ENCODE results near the gene CMKLR1. TPM values are rescaled to one million over a fixed set of nuclear protein-coding genes. Genes with fewer than 3 reads are reported as not detected.

CMKLR1 gene
- total RNA-seq, 2 donors from 2014 or later: not detected

- H3K27me3 ChIP-seq (ENCODE audit: control insufficient read depth, insufficient read depth, low read length, poor library complexity, severe bottlenecking): no peaks in the 10 kb centered on the region
- H3K9me3 ChIP-seq (ENCODE audit: control insufficient read depth, low read length): peaks cover 34% of the 10 kb centered on the region
- WGBS, 2 experiments (ENCODE audit: insufficient coverage in 1 of 2, insufficient read length in 1 of 2): 93% methylated on average over 1 to 3 of the region's 4 CpGs
- DNase-seq: no peak
- Mint-ChIP-seq H3K4me1 (peaks cover 10% of the 10 kb centered on the region), H3K4me3 (no peak overlapping the region), H3K36me3 (ENCODE audit: low read depth) (no peaks in the 10 kb centered on the region), H3K27me3 (ENCODE audit: insufficient read depth) (peaks cover 4% of the 10 kb centered on the region), H3K9me3 (peaks cover 31% of the 10 kb centered on the region), H3K27ac (no peak overlapping the region)
- H3K4me1 ChIP-seq (ENCODE audit: control insufficient read depth, insufficient read depth, low read length): no peaks in the 10 kb centered on the region
- no peak overlapping the region for H3K4me3 ChIP-seq (ENCODE audit: low read length)
- no peak for TF ChIP-seq CTCF (conservative IDR thresholded peaks at IDR 0.05)
- H3K36me3 ChIP-seq (ENCODE audit: control insufficient read depth, insufficient read depth, low read length): no peaks in the 10 kb centered on the region
- H3K9ac ChIP-seq (ENCODE audit: extremely low read depth, low read length, poor library complexity, severe bottlenecking): no peak overlapping the region
- no peak overlapping the region for H3K27ac ChIP-seq (ENCODE audit: low read depth, low read length)
Observed at GRCh38 chr12:108257610-108258106, 81.5 kb downstream of the CMKLR1 start.

- Mint-ChIP-seq H3K4me1 (peaks cover 10% of the 10 kb centered on the region), H3K36me3 (ENCODE audit: low read depth) (no peaks in the 10 kb centered on the region), H3K27ac (no peak overlapping the region), H3K27me3 (ENCODE audit: insufficient read depth) (no peaks in the 10 kb centered on the region), H3K4me3 (no peak overlapping the region), H3K9me3 (peaks cover 31% of the 10 kb centered on the region)
- Histone ChIP-seq H3K4me1 (ENCODE audit: control insufficient read depth, insufficient read depth, low read length) (no peaks in the 10 kb centered on the region), H3K4me3 (ENCODE audit: low read length) (no peak overlapping the region), H3K27me3 (ENCODE audit: control insufficient read depth, insufficient read depth, low read length, poor library complexity, severe bottlenecking) (no peaks in the 10 kb centered on the region), H3K36me3 (ENCODE audit: control insufficient read depth, insufficient read depth, low read length) (no peaks in the 10 kb centered on the region), H3K9ac (ENCODE audit: extremely low read depth, low read length, poor library complexity, severe bottlenecking) (no peak overlapping the region), H3K9me3 (ENCODE audit: control insufficient read depth, low read length) (peaks cover 33% of the 10 kb centered on the region), H3K27ac (ENCODE audit: low read depth, low read length) (no peak overlapping the region)
- WGBS, 2 experiments (ENCODE audit: insufficient coverage in 1 of 2, insufficient read length in 1 of 2): 79 to 91% methylated on average over 2 to 3 of the region's 3 CpGs
- DNase-seq: no peak
- no peak for TF ChIP-seq CTCF (conservative IDR thresholded peaks at IDR 0.05)
Observed at GRCh38 chr12:108257004-108257403, 82.1 kb downstream of the CMKLR1 start.

GRCh38 chr12:108255252-108255602, 83.9 kb downstream of the CMKLR1 start:
- Histone ChIP-seq H3K9me3 (ENCODE audit: control insufficient read depth, low read length) (peaks cover 15% of the 10 kb centered on the region), H3K36me3 (ENCODE audit: control insufficient read depth, insufficient read depth, low read length) (no peaks in the 10 kb centered on the region), H3K4me1 (ENCODE audit: control insufficient read depth, insufficient read depth, low read length) (no peaks in the 10 kb centered on the region), H3K27me3 (ENCODE audit: control insufficient read depth, insufficient read depth, low read length, poor library complexity, severe bottlenecking) (no peaks in the 10 kb centered on the region), H3K4me3 (ENCODE audit: low read length) (no peak overlapping the region), H3K9ac (ENCODE audit: extremely low read depth, low read length, poor library complexity, severe bottlenecking) (no peak overlapping the region), H3K27ac (ENCODE audit: low read depth, low read length) (no peak overlapping the region)
- Mint-ChIP-seq H3K4me3 (no peak overlapping the region), H3K36me3 (ENCODE audit: low read depth) (no peaks in the 10 kb centered on the region), H3K4me1 (peaks cover 10% of the 10 kb centered on the region), H3K9me3 (peaks cover 15% of the 10 kb centered on the region), H3K27me3 (ENCODE audit: insufficient read depth) (peaks cover 3% of the 10 kb centered on the region), H3K27ac (no peak overlapping the region)
- WGBS, 2 experiments (ENCODE audit: insufficient coverage in 1 of 2, insufficient read length in 1 of 2): 90 to 93% methylated on average over 2 to 3 of the region's 3 CpGs
- no peak for TF ChIP-seq CTCF (conservative IDR thresholded peaks at IDR 0.05)
- DNase-seq: no peak
